PC-3 (cell line): ENCODE data around the gene PPP2R1A. TPM values are rescaled to one million over a fixed set of nuclear protein-coding genes. Genes with fewer than 3 reads are reported as not detected.

Experiments
- ATAC-seq: fragments of 200-7000 bp; cut with Tn5 transposase; 2 replicates; pipeline ENCODE4 v1.9.1; 2020; ENCODE audit warnings: mild to moderate bottlenecking, moderate library complexity
- BruUV-seq: library from RNA; stranded (reverse); fragments of 400-500 nt; replicated peaks from 2 replicates; lab custom pipeline; 2021; lab: Mats Ljungman, UMichigan
- CTCF ChIA-PET: fragments of 300-600 bp; sonication (Branson Sonifier 250); formaldehyde crosslinking; loops from one replicate; lab custom pipeline; 2022; ENCODE audit warnings: antibody characterized with exemption; lab: Charles Lee
- POLR2A ChIA-PET: fragments of 300-600 bp; sonication (Branson Sonifier 250); formaldehyde crosslinking; loops from one replicate; lab custom pipeline; 2022; ENCODE audit warnings: antibody characterized with exemption; ENCODE audit not compliant: unreplicated experiment; lab: Charles Lee
- DNase-seq: peaks from one replicate; pipeline ENCODE4 v3.0.0-alpha.2; 2015
- H2AFZ ChIP-seq: fragments of 300-600 bp; sonication (generic); 2 replicates; pipeline ENCODE4 v1.6.0; 2016; ENCODE audit warnings: antibody characterized with exemption, low read length
- H3F3A ChIP-seq: fragments of 300-600 bp; sonication (generic); one replicate; pipeline ENCODE4 v1.6.0; 2017; ENCODE audit warnings: antibody characterized with exemption, low read length, control low read depth, mild to moderate bottlenecking; ENCODE audit not compliant: unreplicated experiment
- H3K27ac ChIP-seq: fragments of 300-600 bp; sonication (generic); 2 replicates; pipeline ENCODE4 v1.5.1; 2016; ENCODE audit warnings: mild to moderate bottlenecking, low read length
- H3K27me3 ChIP-seq: fragments of 300-600 bp; sonication (generic); 2 replicates; pipeline ENCODE4 v1.6.1; 2016; ENCODE audit warnings: low read length, mixed read lengths
- H3K36me3 ChIP-seq: fragments of 300-600 bp; sonication (generic); 2 replicates; pipeline ENCODE4 v1.6.1; 2016; ENCODE audit warnings: low read depth, mixed run types, low read length, mixed read lengths
- H3K4me1 ChIP-seq: fragments of 300-600 bp; sonication (generic); 2 replicates; pipeline ENCODE4 v1.5.1; 2016; ENCODE audit warnings: low read length; ENCODE audit not compliant: insufficient read depth
- H3K4me2 ChIP-seq: fragments of 300-600 bp; sonication (generic); 2 replicates; pipeline ENCODE4 v1.6.0; 2016; ENCODE audit warnings: low read length
- H3K4me3 ChIP-seq: fragments of 300-600 bp; sonication (generic); 2 replicates; pipeline ENCODE4 v1.5.1; 2016; ENCODE audit warnings: mild to moderate bottlenecking, low read length, mixed read lengths
- H3K79me2 ChIP-seq: fragments of 300-600 bp; sonication (generic); 2 replicates; pipeline ENCODE4 v1.6.1; 2017; ENCODE audit warnings: low read length, mixed read lengths
- H3K9ac ChIP-seq: fragments of 300-600 bp; sonication (generic); 2 replicates; pipeline ENCODE4 v1.6.0; 2016; ENCODE audit warnings: mild to moderate bottlenecking, low read length
- H3K9me2 ChIP-seq: fragments of 300-600 bp; sonication (generic); replicated peaks from 2 replicates; pipeline ENCODE4 v1.6.1; 2016; ENCODE audit warnings: mixed run types, low read length, mixed read lengths
- H3K9me3 ChIP-seq: fragments of 300-600 bp; sonication (generic); 2 replicates; pipeline ENCODE4 v1.6.1; 2016; ENCODE audit warnings: low read length, mixed read lengths
- H4K20me1 ChIP-seq: fragments of 300-600 bp; sonication (generic); 2 replicates; pipeline ENCODE4 v1.6.1; 2016; ENCODE audit warnings: low read length, mixed read lengths
- EZH2 ChIP-seq: fragments of 300-600 bp; sonication (generic); IDR thresholded peaks from one replicate; pipeline ENCODE4 v1.6.1; 2017; ENCODE audit warnings: antibody characterized with exemption, mild to moderate bottlenecking, low read length; ENCODE audit not compliant: unreplicated experiment
- EZH2phosphoT487 ChIP-seq: fragments of 300-600 bp; sonication (generic); IDR thresholded peaks from 2 replicates; pipeline ENCODE4 v1.6.1; 2018; ENCODE audit warnings: mild to moderate bottlenecking, antibody characterized with exemption, low read length, borderline replicate concordance
- intact Hi-C: fragments of 100-400 bp; cut with micrococcal nuclease; formaldehyde crosslinking; loops from 2 replicates; pipeline ENCODE4 v1.9.0; 2023
- total RNA-seq: library from RNA; depleted of rRNA; stranded (reverse); fragments of >200 nt; gene quantifications from 2 replicates; pipeline ENCODE4 v1.2.3, GENCODE V29; 2014
- TF ChIP-seq, protein P1 (sequence below): fragments of 300-600 bp; sonication (generic); conservative IDR thresholded peaks from 2 replicates; pipeline ENCODE4 v1.5.1; 2017; ENCODE audit warnings: antibody characterized with exemption, low read depth, mild to moderate bottlenecking, low read length

The PPP2R1A gene
- total RNA-seq, 1 experiment from 2014 or later: 336 TPM

DNA sequence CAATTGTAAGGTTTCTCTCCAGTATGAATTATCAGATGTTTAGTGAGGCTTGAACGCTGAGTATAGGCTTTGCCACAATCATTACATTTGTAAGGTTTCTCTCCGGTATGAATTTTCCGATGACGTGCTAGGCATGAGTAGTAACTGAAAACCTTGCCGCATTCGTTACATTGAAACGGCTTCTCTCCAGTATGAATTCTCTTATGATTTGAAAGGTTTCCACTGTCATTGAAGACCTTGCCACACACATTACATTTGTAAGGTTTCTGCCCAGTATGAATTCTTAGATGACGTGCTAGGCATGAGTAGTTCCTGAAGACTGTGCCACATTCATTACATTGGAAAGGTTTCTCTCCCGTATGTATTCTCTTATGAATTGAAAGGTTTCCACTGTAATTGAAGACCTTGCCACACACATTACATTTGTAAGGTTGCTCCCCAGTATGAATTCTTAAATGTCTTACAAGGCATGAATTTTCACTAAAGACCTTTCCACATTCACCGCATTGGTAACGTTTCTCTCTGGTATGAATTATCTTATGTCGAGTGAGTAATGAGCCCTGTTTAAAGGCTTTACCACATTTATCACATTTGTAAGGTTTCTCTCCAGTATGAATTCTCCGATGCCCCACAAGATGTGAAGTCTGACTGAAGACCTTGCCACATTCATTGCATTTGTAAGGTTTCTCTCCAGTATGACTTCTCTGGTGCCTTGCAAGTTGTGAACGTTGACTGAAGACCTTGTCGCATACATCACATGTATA is 34.1 kb upstream of the PPP2R1A start:
- ChIA-PET CTCF (no interaction called here), POLR2A (no interaction called here)
- H3K9me3 ChIP-seq: peaks cover 77% of the 10 kb centered on the region
- BruUV-seq: no TSS peak
- peaks cover 61% of the 10 kb centered on the region for H3K36me3 ChIP-seq
- intact Hi-C loops: no loop called here
- ATAC-seq (no peak), DNase-seq (no peak)
- no peak overlapping the region for H3K9ac ChIP-seq
- H3K27me3 ChIP-seq: no peaks in the 10 kb centered on the region
- H3K9me2 ChIP-seq: no peaks in the 10 kb centered on the region
- no peak overlapping the region for H3K4me2 ChIP-seq
- no peaks in the 10 kb centered on the region for H3K79me2 ChIP-seq
- H3K4me3 ChIP-seq: no peak overlapping the region
- TF ChIP-seq EZH2phosphoT487 (no peak), EZH2 (no peak)
- TF ChIP-seq, protein P1, sequence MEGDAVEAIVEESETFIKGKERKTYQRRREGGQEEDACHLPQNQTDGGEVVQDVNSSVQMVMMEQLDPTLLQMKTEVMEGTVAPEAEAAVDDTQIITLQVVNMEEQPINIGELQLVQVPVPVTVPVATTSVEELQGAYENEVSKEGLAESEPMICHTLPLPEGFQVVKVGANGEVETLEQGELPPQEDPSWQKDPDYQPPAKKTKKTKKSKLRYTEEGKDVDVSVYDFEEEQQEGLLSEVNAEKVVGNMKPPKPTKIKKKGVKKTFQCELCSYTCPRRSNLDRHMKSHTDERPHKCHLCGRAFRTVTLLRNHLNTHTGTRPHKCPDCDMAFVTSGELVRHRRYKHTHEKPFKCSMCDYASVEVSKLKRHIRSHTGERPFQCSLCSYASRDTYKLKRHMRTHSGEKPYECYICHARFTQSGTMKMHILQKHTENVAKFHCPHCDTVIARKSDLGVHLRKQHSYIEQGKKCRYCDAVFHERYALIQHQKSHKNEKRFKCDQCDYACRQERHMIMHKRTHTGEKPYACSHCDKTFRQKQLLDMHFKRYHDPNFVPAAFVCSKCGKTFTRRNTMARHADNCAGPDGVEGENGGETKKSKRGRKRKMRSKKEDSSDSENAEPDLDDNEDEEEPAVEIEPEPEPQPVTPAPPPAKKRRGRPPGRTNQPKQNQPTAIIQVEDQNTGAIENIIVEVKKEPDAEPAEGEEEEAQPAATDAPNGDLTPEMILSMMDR: no peak
- H3K27ac ChIP-seq: no peak overlapping the region
- no peaks in the 10 kb centered on the region for H4K20me1 ChIP-seq
- no peak overlapping the region for H2AFZ ChIP-seq
- H3F3A ChIP-seq: no peaks in the 10 kb centered on the region
- no peaks in the 10 kb centered on the region for H3K4me1 ChIP-seq

- H3K9me2 ChIP-seq: no peaks in the 10 kb centered on the region
- ATAC-seq (peak; percentile 38), DNase-seq (no peak)
- POLR2A ChIA-PET: interaction anchor here (0.6 kb wide), 1 partner anchor 32 kb away, joined by 3 read pairs; no protein-coding TSS in a partner anchor
- BruUV-seq: no TSS peak
- H3K36me3 ChIP-seq: peaks cover 30% of the 10 kb centered on the region
- peak overlapping the region; percentile 94 for H2AFZ ChIP-seq
- no peaks in the 10 kb centered on the region for H3K4me1 ChIP-seq
- H4K20me1 ChIP-seq: no peaks in the 10 kb centered on the region
- peak overlapping the region; percentile 84 for H3K4me2 ChIP-seq
- H3K79me2 ChIP-seq: no peaks in the 10 kb centered on the region
- intact Hi-C loops: loop anchor here (2.0 kb wide), 1 partner anchor 18 kb away; no protein-coding TSS in a partner anchor
- CTCF ChIA-PET: interaction anchor here (0.6 kb wide), 1 partner anchor 512 kb away, joined by 3 read pairs; no protein-coding TSS in a partner anchor
- peak overlapping the region; percentile 82 for H3K4me3 ChIP-seq
- no peak overlapping the region for H3K27ac ChIP-seq
- no peak for TF ChIP-seq EZH2
- no peak for TF ChIP-seq EZH2phosphoT487
- TF ChIP-seq, protein P1: no peak
- no peaks in the 10 kb centered on the region for H3F3A ChIP-seq
- no peaks in the 10 kb centered on the region for H3K27me3 ChIP-seq
- peak overlapping the region; percentile 63 for H3K9ac ChIP-seq
- peaks cover 20% of the 10 kb centered on the region for H3K9me3 ChIP-seq
These were observed 19.5 kb upstream of the PPP2R1A start for GRCh38 chr19:52170304-52170703.

DNA sequence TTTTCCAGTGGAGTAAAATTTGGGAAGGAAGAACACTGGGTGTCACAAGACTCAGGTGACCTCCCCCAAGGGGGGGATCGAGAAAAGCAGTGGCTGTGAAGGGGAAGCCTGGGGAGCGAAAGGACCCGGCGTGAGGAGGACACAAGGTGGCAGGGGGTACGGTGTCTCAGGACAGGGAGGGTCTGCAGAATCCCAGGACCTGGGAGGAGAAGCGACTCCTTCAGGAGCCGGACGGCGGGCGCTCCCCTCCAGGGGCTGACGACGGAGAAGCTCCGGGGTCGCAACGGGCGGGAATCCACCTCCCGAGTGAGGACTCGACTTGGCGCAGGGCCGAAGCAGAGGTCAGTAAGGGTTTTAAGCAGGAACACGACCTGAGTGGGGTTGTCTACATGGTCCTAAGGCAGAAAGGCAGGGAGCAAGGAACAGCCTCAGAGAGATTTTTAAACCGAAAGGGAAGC is 19.0 kb upstream of the PPP2R1A start:
- POLR2A ChIA-PET: no interaction called here
- Histone ChIP-seq H3K9me2 (no peaks in the 10 kb centered on the region), H3K4me2 (peak overlapping the region; percentile 84), H4K20me1 (no peaks in the 10 kb centered on the region), H3K79me2 (no peaks in the 10 kb centered on the region), H3K4me3 (peak overlapping the region; percentile 82), H3K9me3 (peaks cover 15% of the 10 kb centered on the region), H2AFZ (peak overlapping the region; percentile 94), H3K36me3 (peaks cover 25% of the 10 kb centered on the region), H3K27ac (no peak overlapping the region), H3F3A (no peaks in the 10 kb centered on the region), H3K9ac (peak overlapping the region; percentile 63), H3K4me1 (no peaks in the 10 kb centered on the region), H3K27me3 (no peaks in the 10 kb centered on the region)
- TF ChIP-seq, protein P1: no peak
- no peak for TF ChIP-seq EZH2
- no peak for DNase-seq
- intact Hi-C loops: loop anchor here (2.0 kb wide), 1 partner anchor 18 kb away; no protein-coding TSS in a partner anchor
- ATAC-seq: peak; percentile 47
- BruUV-seq: TSS peak; percentile 83
- CTCF ChIA-PET: no interaction called here
